HG03442 (cell line): Measurements from ENCODE around the gene ZNF43.
"Not testable (repeated sequence)": the region's sequence is repeated elsewhere in the genome, so short reads cannot be mapped to it uniquely, and the experiment has no call there.

Experiments used
- ATAC-seq: cut with Tn5 transposase; IDR thresholded peaks from one replicate; pipeline ENCODE4 v1.9.1; 2021; ENCODE audit warnings: mild to moderate bottlenecking, moderate library complexity; ENCODE audit not compliant: unreplicated experiment

ZNF43 gene

GRCh38 chr19:21812448-21812847, 23.5 kb downstream of the ZNF43 start:
- ATAC-seq: no peak

DNA sequence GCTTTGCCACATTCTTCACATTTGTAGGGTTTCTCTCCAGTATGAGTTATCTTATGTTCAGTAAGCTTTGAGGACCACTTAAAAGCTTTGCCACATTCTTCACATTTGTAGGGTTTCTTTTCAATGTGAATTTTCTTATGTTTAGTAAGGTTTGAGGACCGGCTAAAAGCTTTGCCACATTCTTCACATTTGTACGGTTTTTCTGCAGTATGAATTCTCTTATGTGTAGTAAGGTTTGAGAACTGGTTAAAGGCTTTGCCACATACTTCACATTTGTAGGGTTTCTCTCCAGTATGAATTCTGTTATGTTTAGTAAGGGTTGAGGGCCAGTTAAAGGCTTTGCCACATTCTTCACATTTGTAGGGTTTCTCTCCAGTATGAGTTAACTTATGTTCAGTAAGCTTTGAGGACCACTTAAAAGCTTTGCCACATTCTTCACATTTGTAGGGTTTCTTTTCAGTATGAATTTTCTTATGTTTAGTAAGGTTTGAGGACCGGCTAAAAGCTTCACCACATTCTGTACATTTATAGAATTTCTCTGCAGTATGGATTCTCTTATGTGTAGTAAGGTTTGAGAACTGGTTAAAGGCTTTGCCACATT, 27.5 kb downstream of the ZNF43 start:
- ATAC-seq: not testable (repeated sequence)

GRCh38 chr19:21789466-21790085, 46.4 kb downstream of the ZNF43 start:
- no peak for ATAC-seq

DNA sequence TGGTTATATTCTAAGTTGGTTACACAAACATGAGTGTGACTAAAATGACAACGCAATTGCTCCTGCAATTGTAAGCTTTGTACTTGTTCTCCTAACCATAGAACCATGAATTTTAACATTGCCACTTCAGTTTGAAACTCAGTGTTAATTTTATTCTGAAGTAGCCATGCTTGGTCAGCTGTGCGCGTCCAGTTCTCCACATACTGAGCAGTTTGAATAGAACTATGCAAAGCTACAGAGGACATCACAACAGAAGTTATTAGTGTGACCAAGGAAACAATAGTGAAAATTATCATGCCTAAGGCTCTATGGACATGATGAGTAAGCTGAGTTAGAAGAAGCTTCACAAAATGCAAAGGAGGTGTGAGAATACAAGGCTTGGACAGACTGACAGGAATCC, 49.0 kb downstream of the ZNF43 start:
- no peak for ATAC-seq

GRCh38 chr19:21775792-21776191, 60.2 kb downstream of the ZNF43 start:
- ATAC-seq: not testable (repeated sequence)

DNA sequence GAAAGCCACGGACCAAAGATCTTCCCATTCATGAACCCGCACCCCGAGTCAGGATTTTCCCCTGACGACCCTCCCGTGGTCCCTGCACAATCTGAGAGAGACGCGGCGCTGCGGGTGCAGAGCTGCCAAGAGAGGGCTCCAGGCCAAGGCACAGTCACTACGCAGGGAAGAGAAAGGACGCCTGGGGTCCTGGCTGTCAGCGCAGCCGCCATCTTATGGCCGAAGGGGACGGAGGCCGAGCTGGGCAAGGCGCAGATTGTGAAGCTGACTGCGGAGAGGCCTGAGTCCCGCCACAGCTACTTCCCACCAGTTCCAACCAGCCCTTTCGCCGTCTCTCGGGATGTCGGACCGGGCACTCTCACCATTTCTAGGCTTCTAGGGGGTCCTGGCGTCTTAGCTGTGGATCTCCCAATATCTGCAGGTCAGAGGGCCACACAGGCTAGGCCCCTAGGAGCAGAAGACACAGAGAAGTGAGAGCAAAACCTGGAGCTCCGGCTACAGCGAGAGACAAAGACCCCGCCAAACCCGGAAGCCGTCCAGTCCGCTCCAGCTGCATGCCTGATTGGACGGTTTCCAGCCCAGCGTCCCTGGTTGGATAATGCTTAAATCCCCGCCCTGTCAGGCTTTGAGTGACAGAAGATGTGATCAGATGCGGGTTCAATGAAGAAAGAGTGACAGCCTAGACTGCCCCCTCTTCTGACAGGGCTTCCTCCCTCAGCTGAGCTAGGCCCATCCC, 68.7 kb downstream of the ZNF43 start, which contains the start of gene ZNF100:
ZNF100 (minus strand) TSS at position 515 of the 736 bp plus-strand sequence; CDS start at position 365, 150 bp downstream.
- peak; percentile 94 for ATAC-seq

DNA sequence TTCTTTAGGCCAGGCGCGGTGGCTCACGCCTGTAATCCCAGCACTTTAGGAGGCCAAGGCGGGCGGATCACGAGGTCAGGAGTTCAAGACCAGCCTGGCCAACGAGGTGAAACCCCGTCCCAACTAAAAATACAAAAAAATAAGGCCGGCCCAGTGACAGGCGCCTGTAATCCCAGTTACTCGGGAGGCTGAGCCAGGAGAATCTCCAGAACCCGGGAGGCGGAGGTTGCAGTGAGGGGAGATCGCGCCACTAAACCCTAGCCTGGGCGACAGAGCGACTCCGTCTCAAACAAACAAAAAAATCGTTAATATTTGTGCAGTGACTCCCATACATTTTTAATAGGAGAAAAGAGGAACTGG, 69.3 kb downstream of the ZNF43 start:
- ATAC-seq: not testable (repeated sequence)

GRCh38 chr19:21765151-21765550, 70.8 kb downstream of the ZNF43 start:
- ATAC-seq: no peak

GRCh38 chr19:21761547-21761946, 74.4 kb downstream of the ZNF43 start:
- ATAC-seq: not testable (repeated sequence)

DNA sequence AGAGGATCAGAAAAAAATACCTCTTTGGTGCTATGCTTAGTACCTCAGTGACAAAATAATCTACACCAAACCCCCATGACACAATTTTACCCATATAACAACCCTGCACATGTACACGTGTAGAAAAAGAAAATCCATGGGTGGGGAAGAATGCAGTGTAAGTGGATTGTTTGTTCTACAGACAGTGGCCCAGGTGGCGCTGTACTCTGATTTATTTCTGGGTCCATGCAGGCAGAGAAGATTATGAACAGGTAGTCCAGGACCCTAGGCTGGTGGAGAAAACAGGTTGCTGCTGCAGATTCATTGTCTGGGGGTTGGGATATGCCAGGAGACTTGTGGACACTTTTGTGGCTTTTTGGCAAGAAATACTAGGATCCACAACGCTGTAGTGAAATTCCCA, 77.7 kb downstream of the ZNF43 start:
- no peak for ATAC-seq

DNA sequence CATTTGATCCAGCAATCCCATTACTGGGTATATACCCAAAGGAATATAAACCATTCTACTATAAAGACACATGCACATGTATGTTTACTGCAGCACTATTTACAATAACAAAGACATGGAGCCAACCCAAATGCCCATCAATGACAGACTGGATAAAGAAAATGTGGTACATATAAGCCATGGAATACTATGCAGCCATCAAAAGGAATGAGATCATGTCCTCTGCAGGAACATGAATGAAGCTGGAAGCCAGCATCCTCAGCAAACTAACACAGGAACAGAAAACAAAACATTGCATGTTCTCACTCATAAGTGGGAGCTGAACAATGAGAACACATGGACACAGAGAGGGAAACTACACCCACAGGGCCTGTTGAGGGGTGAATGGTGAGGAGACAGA, 80.4 kb downstream of the ZNF43 start:
- ATAC-seq: not testable (repeated sequence)
